Transverse colon (tissue), 4 donors: Measurements from ENCODE around the gene BNIP5.

Source experiments
- POLR2A ChIP-seq: fragments of 450-650 bp; IDR thresholded peaks from one replicate; pipeline ENCODE4 v1.6.1; 2016; ENCODE audit warnings: antibody characterized with exemption, mild to moderate bottlenecking, moderate library complexity
- POLR2AphosphoS5 ChIP-seq, 3 donors: sonication (generic); formaldehyde crosslinking; IDR thresholded peaks; one replicate each; pipeline ENCODE4 v1.6.1; 2016; ENCODE audit warnings: antibody characterized with exemption in 3 of 3
- TF ChIP-seq, protein P1 (sequence below), 5 experiments: fragments of 200-600 bp in 3 of 5; fragments of 450-650 bp in 2 of 5; sonication (generic) in 3 of 5; IDR thresholded peaks; 1 replicate in 2 of 5; 2 replicates in 3 of 5; pipeline ENCODE4 v1.5.1; 2016 to 2017; ENCODE audit warnings: antibody characterized with exemption in 5 of 5, inconsistent platforms in 3 of 5, mild to moderate bottlenecking in 2 of 5, moderate library complexity in 1 of 5

DNA sequence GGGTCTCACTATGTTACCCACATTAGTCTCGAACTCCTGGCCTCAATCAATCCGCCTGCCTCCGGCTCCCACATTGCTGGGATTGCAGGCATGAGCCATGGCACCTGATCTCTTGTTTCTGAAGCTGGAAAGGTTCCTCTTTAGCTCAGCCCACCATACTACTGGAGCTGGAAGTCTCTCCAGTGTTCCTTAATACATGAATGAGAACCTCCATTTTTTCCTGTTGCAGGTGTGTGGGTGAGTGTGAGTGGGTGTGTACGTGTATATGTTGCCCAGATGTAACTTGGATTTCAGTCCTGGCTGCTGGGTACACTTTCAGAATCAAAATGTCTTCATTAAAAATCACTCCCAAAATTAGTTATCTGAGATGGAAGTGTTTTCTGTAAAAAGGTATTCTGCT lies 55.7 kb downstream of the BNIP5 start:
- TF ChIP-seq POLR2AphosphoS5 (IDR thresholded peaks at IDR 0.05) (no peak), POLR2A (no peak)
- TF ChIP-seq, protein P1, sequence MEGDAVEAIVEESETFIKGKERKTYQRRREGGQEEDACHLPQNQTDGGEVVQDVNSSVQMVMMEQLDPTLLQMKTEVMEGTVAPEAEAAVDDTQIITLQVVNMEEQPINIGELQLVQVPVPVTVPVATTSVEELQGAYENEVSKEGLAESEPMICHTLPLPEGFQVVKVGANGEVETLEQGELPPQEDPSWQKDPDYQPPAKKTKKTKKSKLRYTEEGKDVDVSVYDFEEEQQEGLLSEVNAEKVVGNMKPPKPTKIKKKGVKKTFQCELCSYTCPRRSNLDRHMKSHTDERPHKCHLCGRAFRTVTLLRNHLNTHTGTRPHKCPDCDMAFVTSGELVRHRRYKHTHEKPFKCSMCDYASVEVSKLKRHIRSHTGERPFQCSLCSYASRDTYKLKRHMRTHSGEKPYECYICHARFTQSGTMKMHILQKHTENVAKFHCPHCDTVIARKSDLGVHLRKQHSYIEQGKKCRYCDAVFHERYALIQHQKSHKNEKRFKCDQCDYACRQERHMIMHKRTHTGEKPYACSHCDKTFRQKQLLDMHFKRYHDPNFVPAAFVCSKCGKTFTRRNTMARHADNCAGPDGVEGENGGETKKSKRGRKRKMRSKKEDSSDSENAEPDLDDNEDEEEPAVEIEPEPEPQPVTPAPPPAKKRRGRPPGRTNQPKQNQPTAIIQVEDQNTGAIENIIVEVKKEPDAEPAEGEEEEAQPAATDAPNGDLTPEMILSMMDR (IDR thresholded peaks at IDR 0.05) = no peak
